HG02870 (cell line): Measurements from ENCODE around the gene TMEM179.

Source experiments
- ATAC-seq: cut with Tn5 transposase; IDR thresholded peaks from one replicate; pipeline ENCODE4 v1.9.1; 2021; ENCODE audit warnings: mild to moderate bottlenecking, moderate library complexity; ENCODE audit not compliant: unreplicated experiment

The TMEM179 gene

GRCh38 chr14:104558231-104559027 is 46.1 kb downstream of the TMEM179 start:
- ATAC-seq: no peak

GRCh38 chr14:104557766-104558165 is 46.8 kb downstream of the TMEM179 start:
- ATAC-seq: no peak

- no peak for ATAC-seq
Measured at GRCh38 chr14:104557086-104557485, 47.5 kb downstream of the TMEM179 start.

- no peak for ATAC-seq
Measured at GRCh38 chr14:104556256-104557021, 48.1 kb downstream of the TMEM179 start.

GRCh38 chr14:104555430-104556255 is 48.9 kb downstream of the TMEM179 start:
- no peak for ATAC-seq

- no peak for ATAC-seq
Measured at GRCh38 chr14:104554608-104555429, 49.8 kb downstream of the TMEM179 start.

GRCh38 chr14:104554088-104554607 is 50.4 kb downstream of the TMEM179 start:
- ATAC-seq: no peak

- no peak for ATAC-seq
Measured at GRCh38 chr14:104553166-104554087, 51.1 kb downstream of the TMEM179 start.

GRCh38 chr14:104552738-104553125 is 51.8 kb downstream of the TMEM179 start:
- no peak for ATAC-seq

GRCh38 chr14:104551851-104552737 is 52.5 kb downstream of the TMEM179 start:
- no peak for ATAC-seq

GRCh38 chr14:104550861-104551728 is 53.5 kb downstream of the TMEM179 start:
- ATAC-seq: no peak

GRCh38 chr14:104550340-104550860 is 54.2 kb downstream of the TMEM179 start:
- no peak for ATAC-seq

GRCh38 chr14:104549536-104550339 is 54.8 kb downstream of the TMEM179 start:
- no peak for ATAC-seq

GRCh38 chr14:104548802-104549535 is 55.6 kb downstream of the TMEM179 start:
- ATAC-seq: no peak

GRCh38 chr14:104547998-104548700 is 56.4 kb downstream of the TMEM179 start:
- ATAC-seq: no peak
